Activated CD8-positive, alpha-beta T cell treated with anti-CD3 and anti-CD28 coated beads for 36 hours (primary cell): ENCODE measurements around the gene GSC. TPM values are rescaled to one million over a fixed set of nuclear protein-coding genes. Genes with fewer than 3 reads are reported as not detected.

Experiments
- ATAC-seq: fragments of 200-7000 bp; cut with Tn5 transposase; one replicate; pipeline ENCODE4 v1.10.0; 2021; ENCODE audit warnings: mild to moderate bottlenecking, moderate library complexity
- CTCF ChIA-PET: fragments of 350-600 bp; sonication (Branson Sonifier 250); formaldehyde crosslinking; loops from one replicate; lab custom pipeline; 2021; ENCODE audit warnings: antibody characterized with exemption; lab: Charles Lee
- POLR2A ChIA-PET: fragments of 350-600 bp; sonication (Branson Sonifier 250); formaldehyde crosslinking; loops from one replicate; lab custom pipeline; 2021; ENCODE audit warnings: antibody characterized with exemption; lab: Charles Lee
- DNase-seq: peaks from one replicate; pipeline ENCODE4 v3.0.0-alpha.2; 2020
- H3K27ac Mint-ChIP-seq: one replicate; pipeline ENCODE4 v1.8.0; 2021; ENCODE audit warnings: mild to moderate bottlenecking, mixed read lengths
- H3K27me3 Mint-ChIP-seq: one replicate; pipeline ENCODE4 v1.8.0; 2021; ENCODE audit warnings: mixed read lengths
- H3K36me3 Mint-ChIP-seq: one replicate; pipeline ENCODE4 v1.8.0; 2021; ENCODE audit warnings: low read depth, mixed read lengths
- H3K4me1 Mint-ChIP-seq: one replicate; pipeline ENCODE4 v1.8.0; 2021; ENCODE audit warnings: low read depth, mixed read lengths
- H3K4me3 Mint-ChIP-seq: one replicate; pipeline ENCODE4 v1.8.0; 2021; ENCODE audit warnings: mild to moderate bottlenecking, moderate library complexity, mixed read lengths
- H3K9me3 Mint-ChIP-seq: one replicate; pipeline ENCODE4 v1.8.0; 2021; ENCODE audit warnings: mixed read lengths
- intact Hi-C: fragments of 100-400 bp; cut with micrococcal nuclease; formaldehyde crosslinking; loops from one replicate; pipeline ENCODE4 v1.10.0; 2022
- total RNA-seq, 2 experiments: library from RNA; stranded (reverse); gene quantifications; one replicate each; pipeline ENCODE4 v1.2.3, GENCODE V29; 2021
- TF ChIP-seq, protein P1 (sequence below): fragments of 200-600 bp; IDR thresholded peaks from one replicate; pipeline ENCODE4 v1.8.0; 2022; ENCODE audit warnings: antibody characterized with exemption, mild to moderate bottlenecking

GSC gene
- total RNA-seq, 2 experiments from 2014 or later = not detected

DNA sequence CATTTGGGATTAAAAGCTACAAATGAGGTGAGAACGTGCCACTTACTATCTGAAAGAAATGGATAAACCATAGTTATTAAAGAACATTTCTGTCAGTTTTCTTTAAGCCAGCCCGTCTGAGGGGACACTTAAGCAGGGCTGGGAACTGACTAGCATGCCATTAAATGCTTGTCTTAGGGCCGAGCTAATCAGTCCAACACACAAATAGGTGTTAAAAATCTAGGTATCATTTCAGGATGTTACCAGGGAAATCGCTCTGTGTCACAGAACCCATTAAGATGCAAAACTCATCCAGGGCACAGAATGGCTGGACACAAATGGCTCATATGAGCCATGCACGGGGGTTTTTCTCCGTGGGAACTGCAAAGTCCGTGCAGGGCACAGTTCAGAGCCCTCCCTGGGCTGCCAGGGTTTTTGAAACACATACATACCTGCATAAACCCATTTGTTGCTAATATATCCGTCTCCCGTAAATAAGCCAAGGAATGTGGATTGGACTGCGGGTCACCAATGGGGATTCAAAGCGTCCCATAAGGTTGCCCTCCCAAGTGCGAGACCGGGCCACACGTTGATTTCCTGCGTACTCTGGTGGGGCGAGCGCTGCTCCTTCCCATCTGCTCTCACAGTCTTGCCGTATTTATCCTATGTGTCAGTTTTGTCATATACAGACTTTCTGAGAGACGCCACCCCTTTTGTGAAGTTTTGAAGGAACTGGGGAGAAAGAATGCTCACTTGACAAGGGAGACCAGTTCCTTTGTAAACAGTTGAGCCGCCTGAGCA, 5.4 kb upstream of the GSC start:
- intact Hi-C loops = no loop called here
- ChIA-PET CTCF (no interaction called here), POLR2A (no interaction called here)
- H3K36me3 Mint-ChIP-seq = no peaks in the 10 kb centered on the region
- ATAC-seq = no peak
- TF ChIP-seq, protein P1, sequence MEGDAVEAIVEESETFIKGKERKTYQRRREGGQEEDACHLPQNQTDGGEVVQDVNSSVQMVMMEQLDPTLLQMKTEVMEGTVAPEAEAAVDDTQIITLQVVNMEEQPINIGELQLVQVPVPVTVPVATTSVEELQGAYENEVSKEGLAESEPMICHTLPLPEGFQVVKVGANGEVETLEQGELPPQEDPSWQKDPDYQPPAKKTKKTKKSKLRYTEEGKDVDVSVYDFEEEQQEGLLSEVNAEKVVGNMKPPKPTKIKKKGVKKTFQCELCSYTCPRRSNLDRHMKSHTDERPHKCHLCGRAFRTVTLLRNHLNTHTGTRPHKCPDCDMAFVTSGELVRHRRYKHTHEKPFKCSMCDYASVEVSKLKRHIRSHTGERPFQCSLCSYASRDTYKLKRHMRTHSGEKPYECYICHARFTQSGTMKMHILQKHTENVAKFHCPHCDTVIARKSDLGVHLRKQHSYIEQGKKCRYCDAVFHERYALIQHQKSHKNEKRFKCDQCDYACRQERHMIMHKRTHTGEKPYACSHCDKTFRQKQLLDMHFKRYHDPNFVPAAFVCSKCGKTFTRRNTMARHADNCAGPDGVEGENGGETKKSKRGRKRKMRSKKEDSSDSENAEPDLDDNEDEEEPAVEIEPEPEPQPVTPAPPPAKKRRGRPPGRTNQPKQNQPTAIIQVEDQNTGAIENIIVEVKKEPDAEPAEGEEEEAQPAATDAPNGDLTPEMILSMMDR = no peak
- no peak overlapping the region for H3K27ac Mint-ChIP-seq
- no peaks in the 10 kb centered on the region for H3K9me3 Mint-ChIP-seq
- peaks cover 7% of the 10 kb centered on the region for H3K4me1 Mint-ChIP-seq
- no peak for DNase-seq
- peaks cover 82% of the 10 kb centered on the region for H3K27me3 Mint-ChIP-seq
- no peak overlapping the region for H3K4me3 Mint-ChIP-seq

DNA sequence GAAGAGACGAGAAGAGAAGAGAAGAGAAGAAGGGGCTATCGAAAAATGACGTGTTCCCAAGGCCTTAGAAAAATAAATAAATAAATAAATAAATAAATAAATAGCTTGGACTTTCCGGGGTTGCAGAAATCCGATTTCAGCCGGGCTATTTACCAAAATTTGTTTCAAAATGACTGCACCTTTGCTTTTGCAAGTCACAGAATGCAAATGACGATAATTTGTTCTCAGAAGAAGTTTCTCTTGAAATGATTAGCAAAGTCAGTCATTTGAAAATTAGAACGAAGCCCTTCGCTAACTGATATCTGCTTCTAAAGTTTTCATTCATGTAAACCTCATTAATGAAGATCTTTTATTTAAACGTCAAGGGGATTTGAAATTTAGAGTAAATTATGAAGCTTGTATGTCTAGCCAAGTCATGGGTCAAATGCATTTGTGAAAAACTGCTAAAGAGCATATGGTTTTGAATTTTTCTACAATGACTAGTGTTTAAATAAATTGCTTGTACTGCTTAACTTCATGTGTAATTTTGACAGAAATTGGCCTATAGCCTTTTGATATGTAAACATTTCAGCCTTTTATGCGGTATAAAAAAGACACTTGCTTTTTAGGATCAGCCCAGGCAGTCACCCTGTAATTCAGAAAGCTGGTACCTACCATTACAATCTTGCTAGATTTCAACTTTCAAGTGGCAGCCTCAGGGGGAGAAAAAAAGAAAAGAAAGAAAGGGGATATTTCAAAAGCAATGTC, 4.6 kb upstream of the GSC start:
- Mint-ChIP-seq H3K27ac (no peak overlapping the region), H3K27me3 (peaks cover 82% of the 10 kb centered on the region), H3K4me1 (peaks cover 7% of the 10 kb centered on the region), H3K4me3 (no peak overlapping the region), H3K36me3 (no peaks in the 10 kb centered on the region), H3K9me3 (no peaks in the 10 kb centered on the region)
- no peak for ATAC-seq
- intact Hi-C loops = no loop called here
- POLR2A ChIA-PET = no interaction called here
- TF ChIP-seq, protein P1 = no peak
- DNase-seq = no peak
- CTCF ChIA-PET = no interaction called here

DNA sequence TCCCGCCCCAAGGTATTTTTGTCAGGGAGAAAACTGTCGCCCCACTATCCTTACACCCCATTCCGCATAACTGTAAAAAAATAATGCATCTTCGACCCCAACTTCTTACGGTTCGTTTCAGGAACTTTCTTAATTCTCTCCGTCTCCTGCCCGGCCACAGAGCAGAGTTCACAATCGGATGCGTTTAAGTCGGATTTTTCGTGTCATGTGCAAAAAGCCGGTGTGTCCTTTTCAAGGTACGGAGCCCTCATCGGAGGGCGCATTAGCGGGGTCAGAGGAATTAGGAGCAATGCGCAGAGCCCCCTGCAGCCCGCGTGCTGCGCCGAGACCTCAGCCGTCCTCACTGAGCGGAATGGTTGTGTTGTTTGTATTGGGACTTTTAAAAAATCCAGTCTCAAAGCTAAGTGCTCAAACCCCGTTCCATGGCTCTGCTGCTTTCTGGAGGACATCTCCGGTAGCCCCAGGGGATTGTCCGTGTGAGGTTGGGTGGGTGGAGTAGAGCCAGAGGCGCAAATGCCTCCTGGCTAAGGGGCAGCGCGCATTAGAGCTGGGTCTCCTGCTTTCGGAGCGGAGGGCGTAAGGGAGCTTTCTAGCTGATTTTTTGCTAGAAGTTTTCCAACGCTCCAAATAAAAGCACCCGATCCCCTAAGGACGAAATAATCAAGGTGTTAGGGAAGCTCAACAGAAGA, 3.9 kb upstream of the GSC start:
- Mint-ChIP-seq H3K36me3 (no peaks in the 10 kb centered on the region), H3K27me3 (peaks cover 83% of the 10 kb centered on the region), H3K4me3 (no peak overlapping the region), H3K27ac (no peak overlapping the region), H3K9me3 (no peaks in the 10 kb centered on the region), H3K4me1 (peaks cover 12% of the 10 kb centered on the region)
- ChIA-PET CTCF (interaction anchor here (1.2 kb wide), 1 partner anchor 84 kb away, joined by 3 read pairs; no protein-coding TSS in a partner anchor), POLR2A (no interaction called here)
- intact Hi-C loops = no loop called here
- TF ChIP-seq, protein P1 = no peak
- ATAC-seq (no peak), DNase-seq (no peak)

DNA sequence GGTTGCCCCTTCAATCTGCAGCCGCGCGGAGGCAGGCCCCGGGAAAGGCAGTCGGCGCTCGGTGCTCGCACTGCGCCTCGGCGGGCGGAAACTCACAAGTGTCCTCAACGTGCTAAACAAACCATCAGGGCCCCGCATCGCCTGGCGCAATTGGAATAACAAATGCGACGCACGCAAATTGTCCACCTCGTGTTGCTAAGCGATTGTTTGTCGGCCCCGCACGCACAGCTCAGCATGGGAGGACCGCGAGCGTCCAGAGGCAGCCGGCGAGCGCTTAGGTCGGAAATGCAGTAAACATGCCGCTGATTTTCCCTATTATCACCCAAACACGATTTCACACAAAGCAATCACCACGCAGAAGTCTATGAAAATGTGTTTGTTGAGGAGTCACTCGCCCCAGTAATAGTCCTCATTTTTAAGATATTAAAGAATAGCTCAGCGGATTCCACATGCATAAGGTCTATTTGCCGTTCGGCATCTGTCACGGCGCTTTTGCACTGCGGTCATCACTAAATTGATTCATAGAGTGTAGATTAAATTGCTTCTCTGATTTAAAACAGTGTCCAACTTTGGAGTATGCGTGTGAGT, 3.2 kb upstream of the GSC start:
- TF ChIP-seq, protein P1 = no peak
- DNase-seq = peak; percentile 33
- Mint-ChIP-seq H3K36me3 (no peaks in the 10 kb centered on the region), H3K27ac (no peak overlapping the region), H3K9me3 (no peaks in the 10 kb centered on the region), H3K27me3 (peaks cover 86% of the 10 kb centered on the region), H3K4me1 (peaks cover 16% of the 10 kb centered on the region), H3K4me3 (no peak overlapping the region)
- intact Hi-C loops = no loop called here
- ChIA-PET CTCF (interaction anchor here (1.2 kb wide), 1 partner anchor 83 kb away, joined by 3 read pairs; no protein-coding TSS in a partner anchor), POLR2A (no interaction called here)
- no peak for ATAC-seq
